HEK293T (cell line): Measurements from ENCODE around the gene LYRM9.

Experiments used
- CTCF ChIA-PET: fragments of 350-600 bp; formaldehyde crosslinking; extraction: SDS; loops from one replicate; lab custom pipeline; 2021; ENCODE audit warnings: antibody characterized with exemption, inconsistent platforms; lab: Yijun Ruan, JAX
- POLR2A ChIA-PET: fragments of 350-600 bp; formaldehyde crosslinking; extraction: SDS; loops from one replicate; lab custom pipeline; 2020; ENCODE audit warnings: antibody characterized with exemption, inconsistent platforms; lab: Yijun Ruan, JAX
- DNase-seq: peaks from one replicate; pipeline ENCODE4 v3.0.0; 2012; ENCODE audit warnings: mixed read lengths; ENCODE audit errors: extremely low spot score
- ARNT ChIP-seq: fragments of 450-650 bp; IDR thresholded peaks from 2 replicates; pipeline ENCODE4 v1.6.1; 2017; ENCODE audit warnings: mild to moderate bottlenecking
- BHLHE40 ChIP-seq: fragments of 450-650 bp; IDR thresholded peaks from 2 replicates; pipeline ENCODE4 v1.6.1; 2016; ENCODE audit warnings: mild to moderate bottlenecking, moderate library complexity, borderline replicate concordance
- CTBP1 ChIP-seq: fragments of 450-650 bp; IDR thresholded peaks from 2 replicates; pipeline ENCODE4 v1.6.1; 2016; ENCODE audit warnings: borderline replicate concordance
- ELF4 ChIP-seq: fragments of 450-650 bp; IDR thresholded peaks from 2 replicates; pipeline ENCODE4 v1.6.1; 2017; ENCODE audit warnings: antibody characterized with exemption
- FOXA1 ChIP-seq: fragments of 450-650 bp; IDR thresholded peaks from 2 replicates; pipeline ENCODE4 v1.6.1; 2016; ENCODE audit warnings: mild to moderate bottlenecking
- FOXK2 ChIP-seq: fragments of 450-650 bp; IDR thresholded peaks from 2 replicates; pipeline ENCODE4 v1.6.1; 2016; ENCODE audit warnings: mild to moderate bottlenecking
- FOXM1 ChIP-seq: fragments of 450-650 bp; IDR thresholded peaks from 2 replicates; pipeline ENCODE4 v1.6.1; 2017; ENCODE audit warnings: mild to moderate bottlenecking, borderline replicate concordance
- HDGF ChIP-seq: fragments of 450-650 bp; IDR thresholded peaks from 2 replicates; pipeline ENCODE4 v1.6.1; 2017; ENCODE audit warnings: antibody characterized with exemption, borderline replicate concordance
- L3MBTL2 ChIP-seq: fragments of 450-650 bp; conservative IDR thresholded peaks from 2 replicates; pipeline ENCODE4 v1.6.1; 2016; ENCODE audit warnings: mild to moderate bottlenecking
- LEF1 ChIP-seq: fragments of 450-650 bp; IDR thresholded peaks from 2 replicates; pipeline ENCODE4 v1.6.1; 2017; ENCODE audit warnings: mild to moderate bottlenecking, borderline replicate concordance
- NFRKB ChIP-seq: fragments of 450-650 bp; IDR thresholded peaks from 2 replicates; pipeline ENCODE4 v1.6.1; 2016; ENCODE audit warnings: mild to moderate bottlenecking, moderate library complexity
- PKNOX1 ChIP-seq: fragments of 450-650 bp; IDR thresholded peaks from 2 replicates; pipeline ENCODE4 v1.6.1; 2016
- SP1 ChIP-seq: fragments of 450-650 bp; IDR thresholded peaks from 2 replicates; pipeline ENCODE4 v1.6.1; 2017
- SUZ12 ChIP-seq: fragments of 450-650 bp; IDR thresholded peaks from 2 replicates; pipeline ENCODE4 v1.6.1; 2016; ENCODE audit warnings: mild to moderate bottlenecking
- TARDBP ChIP-seq: fragments of 450-650 bp; IDR thresholded peaks from 2 replicates; pipeline ENCODE4 v1.6.1; 2016
- ZNF384 ChIP-seq: fragments of 450-650 bp; IDR thresholded peaks from 2 replicates; pipeline ENCODE4 v1.6.1; 2016

Gene LYRM9

GRCh38 chr17:27868565-27868964 is 24.6 kb downstream of the LYRM9 start:
- no peak for DNase-seq
- ChIA-PET CTCF (no interaction called here), POLR2A (no interaction called here)
- TF ChIP-seq HDGF = no peak

- ChIA-PET POLR2A (no interaction called here), CTCF (no interaction called here)
- no peak for DNase-seq
- no peak for TF ChIP-seq PKNOX1
- TF ChIP-seq FOXA1 = no peak
- TF ChIP-seq CTBP1 = no peak
- TF ChIP-seq L3MBTL2 = no peak
- TF ChIP-seq FOXK2 = no peak
- TF ChIP-seq LEF1 = no peak
- no peak for TF ChIP-seq SUZ12
Measured at GRCh38 chr17:27862840-27863239, 30.3 kb downstream of the LYRM9 start.

DNA sequence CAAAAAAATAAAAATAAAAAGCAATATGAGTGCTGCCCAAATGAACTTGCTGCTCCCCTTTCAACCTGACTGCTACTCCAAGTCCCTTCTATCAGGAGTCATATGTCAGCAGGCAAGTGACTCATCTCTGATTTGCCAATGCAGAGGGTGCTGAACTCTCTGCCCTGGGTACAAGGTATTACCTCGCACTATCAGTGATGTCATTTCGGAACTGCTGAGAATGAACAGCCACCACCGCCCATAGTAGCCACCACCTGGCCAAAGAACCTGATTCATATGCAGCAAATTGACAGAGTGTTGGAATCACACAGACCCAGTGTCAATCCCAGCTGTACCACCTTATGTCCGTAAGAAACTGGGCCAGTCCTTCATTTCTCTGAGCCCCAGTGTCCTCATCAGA is 31.2 kb downstream of the LYRM9 start:
- POLR2A ChIA-PET = no interaction called here
- TF ChIP-seq SP1 (no peak), LEF1 (no peak), L3MBTL2 (no peak), HDGF (no peak), ARNT (no peak), FOXK2 (no peak)
- no peak for DNase-seq
- CTCF ChIA-PET = no interaction called here

- no peak for TF ChIP-seq FOXM1
- no peak for TF ChIP-seq L3MBTL2
- no peak for TF ChIP-seq NFRKB
- no peak for TF ChIP-seq CTBP1
- TF ChIP-seq ARNT = no peak
- TF ChIP-seq BHLHE40 = no peak
- TF ChIP-seq TARDBP = no peak
- no peak for TF ChIP-seq ZNF384
- TF ChIP-seq LEF1 = no peak
- TF ChIP-seq SUZ12 = no peak
- TF ChIP-seq SP1 = no peak
- no peak for TF ChIP-seq HDGF
- no peak for TF ChIP-seq FOXA1
- TF ChIP-seq FOXK2 = no peak
- no peak for TF ChIP-seq PKNOX1
- no peak for TF ChIP-seq ELF4
- no peak for DNase-seq
- POLR2A ChIA-PET = no interaction called here
- CTCF ChIA-PET = interaction anchor here (1.0 kb wide), 1 partner anchor 14 kb away, joined by 4 read pairs; no protein-coding TSS in a partner anchor
Measured at GRCh38 chr17:27860971-27861664, 32.0 kb downstream of the LYRM9 start.

GRCh38 chr17:27858621-27859305 is 34.4 kb downstream of the LYRM9 start:
- CTCF ChIA-PET = interaction anchor here (0.8 kb wide), 1 partner anchor 21 kb away, joined by 4 read pairs; no protein-coding TSS in a partner anchor
- no peak for DNase-seq
- POLR2A ChIA-PET = no interaction called here
- TF ChIP-seq LEF1 = no peak
- no peak for TF ChIP-seq SUZ12

GRCh38 chr17:27856676-27857432 is 36.3 kb downstream of the LYRM9 start:
- POLR2A ChIA-PET = no interaction called here
- no peak for DNase-seq
- CTCF ChIA-PET = no interaction called here
- TF ChIP-seq BHLHE40 (no peak), HDGF (no peak), FOXM1 (no peak), TARDBP (no peak), SUZ12 (no peak), ELF4 (no peak)

GRCh38 chr17:27855454-27855853 is 37.7 kb downstream of the LYRM9 start:
- POLR2A ChIA-PET = no interaction called here
- CTCF ChIA-PET = no interaction called here
- TF ChIP-seq HDGF (no peak), FOXK2 (no peak), LEF1 (no peak), ELF4 (no peak), NFRKB (no peak), BHLHE40 (no peak), ZNF384 (no peak), PKNOX1 (no peak)
- DNase-seq = no peak
